Activated CD8-positive, alpha-beta memory T cell treated with anti-CD3 and anti-CD28 coated beads for 4 hours (primary cell): Measurements from ENCODE around the gene LURAP1L.

Source experiments
- DNase-seq, 2 donors: peaks; one replicate each; pipeline ENCODE4 v3.0.0-alpha.2; 2020; ENCODE audit warnings: low read depth in 2 of 2

The LURAP1L gene, protein sequence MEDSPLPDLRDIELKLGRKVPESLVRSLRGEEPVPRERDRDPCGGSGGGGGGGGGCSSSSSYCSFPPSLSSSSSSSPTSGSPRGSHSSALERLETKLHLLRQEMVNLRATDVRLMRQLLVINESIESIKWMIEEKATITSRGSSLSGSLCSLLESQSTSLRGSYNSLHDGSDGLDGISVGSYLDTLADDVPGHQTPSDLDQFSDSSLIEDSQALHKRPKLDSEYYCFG

DNA sequence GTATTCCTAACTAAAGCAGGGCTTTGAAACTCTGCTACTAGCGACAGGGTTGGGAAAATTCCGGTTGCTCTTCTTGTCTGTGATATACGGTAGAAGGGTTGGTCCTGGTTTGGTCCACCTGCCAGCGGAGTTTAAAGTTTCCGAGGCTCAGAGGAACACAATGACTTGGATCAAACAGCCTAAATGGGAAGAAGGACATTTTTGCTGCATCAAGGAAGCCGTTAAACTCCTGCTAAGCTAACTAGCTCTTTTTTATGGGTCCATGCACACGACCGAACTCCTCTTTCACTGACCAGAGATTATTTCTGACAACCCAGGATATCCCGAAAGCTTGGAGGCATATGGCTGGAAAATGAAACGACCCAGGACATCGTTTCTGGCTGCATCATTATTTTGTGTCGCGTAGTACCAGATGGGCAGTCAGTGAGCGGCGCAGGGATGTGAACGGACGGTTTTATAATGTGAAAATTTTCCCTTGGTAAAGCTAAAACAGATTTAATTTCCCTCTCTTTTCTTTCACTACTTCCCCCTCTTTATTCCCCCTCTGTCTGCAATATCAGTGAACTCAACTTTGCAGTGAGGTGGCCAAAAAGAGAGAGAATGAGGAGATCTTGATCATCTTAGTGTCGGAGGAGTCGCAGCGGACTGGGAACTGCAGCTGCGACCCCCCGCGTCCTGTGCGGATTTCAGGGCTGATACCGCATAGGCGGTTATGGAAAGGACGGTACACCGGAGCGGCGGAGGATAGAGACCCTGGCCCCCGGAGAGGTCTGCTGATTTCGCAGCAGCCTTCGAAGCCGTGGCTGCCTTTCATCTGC lies at the start of gene LURAP1L:
TSS of gene LURAP1L (plus strand) at position 160 of the 818 bp plus-strand sequence. CDS start 696 bp downstream, outside the sequence.
- DNase-seq = no peak

DNA sequence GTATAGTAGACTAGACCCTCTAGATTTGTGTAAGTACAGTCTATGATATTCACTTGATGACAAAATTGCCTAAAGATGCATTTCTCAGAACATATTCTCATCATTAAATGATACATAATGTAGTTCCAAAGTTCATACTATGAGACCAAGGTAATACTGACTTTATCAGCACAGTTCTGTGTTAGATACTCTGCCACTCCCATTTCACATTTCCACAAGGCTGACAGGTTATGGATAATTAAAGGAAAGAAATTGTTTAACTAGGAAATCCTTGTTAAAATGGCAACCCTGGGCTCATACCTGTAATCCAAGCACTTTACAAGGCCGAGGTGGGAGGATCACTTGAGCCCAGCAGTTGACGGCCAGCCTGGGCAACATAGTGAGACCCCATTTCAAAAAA lies 48.0 kb upstream of the LURAP1L start:
- DNase-seq = no peak

DNA sequence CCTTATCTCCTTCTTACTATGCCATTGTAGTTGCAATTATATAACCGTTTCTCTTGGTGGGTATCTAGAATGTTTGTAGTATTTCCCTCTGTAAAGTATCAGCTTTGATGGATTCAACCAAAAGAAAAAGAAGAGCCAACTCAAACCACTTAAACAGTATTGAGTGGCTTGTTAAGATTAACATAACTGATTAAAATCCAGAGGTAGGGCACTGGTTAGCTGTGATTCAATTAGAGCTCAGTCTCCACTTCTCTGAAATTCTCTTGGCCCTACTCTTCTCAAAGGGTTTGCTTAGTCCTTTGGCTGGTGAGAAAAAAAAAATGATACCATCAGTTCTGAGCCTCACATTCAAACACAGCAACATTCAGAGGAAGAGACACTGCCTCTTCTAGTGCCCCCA lies 44.6 kb upstream of the LURAP1L start:
- no peak for DNase-seq

DNA sequence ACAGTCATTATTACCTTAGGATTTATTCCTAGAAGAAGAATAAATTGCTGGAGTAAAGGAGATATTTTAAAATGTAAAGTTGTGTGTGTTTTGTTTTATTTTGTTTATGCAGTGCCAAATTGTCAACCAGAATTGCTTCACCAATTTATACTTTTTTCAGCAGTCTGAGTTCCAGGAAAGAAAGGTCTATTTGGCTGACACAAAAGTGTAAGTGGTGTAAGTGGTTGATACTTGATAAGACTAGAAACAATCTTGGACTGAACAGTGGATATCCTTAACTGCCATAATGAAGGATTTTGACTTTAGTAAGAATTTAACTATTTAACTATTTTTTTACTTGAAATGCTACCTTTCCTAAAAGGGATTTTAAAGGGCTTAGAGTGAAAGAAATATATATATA lies 43.9 kb upstream of the LURAP1L start:
- no peak for DNase-seq

DNA sequence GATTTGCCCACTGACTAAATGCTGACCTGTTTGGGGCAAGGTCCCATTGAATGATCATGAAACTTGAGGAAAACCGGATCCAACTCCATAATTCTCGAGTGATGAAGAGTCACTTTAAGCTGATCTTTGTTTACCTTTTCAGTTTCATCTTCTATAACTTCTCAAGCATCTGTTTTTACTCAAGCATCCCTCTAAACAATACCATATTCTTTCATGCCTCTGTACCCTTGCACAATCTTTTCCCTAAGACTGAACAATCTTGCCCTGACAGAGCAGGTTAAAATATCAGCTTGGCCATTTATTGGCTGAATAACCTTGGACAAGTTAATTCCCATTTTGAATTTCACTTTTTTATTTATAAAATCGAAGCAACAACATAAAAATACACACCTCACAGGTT lies 41.8 kb upstream of the LURAP1L start:
- DNase-seq = no peak

DNA sequence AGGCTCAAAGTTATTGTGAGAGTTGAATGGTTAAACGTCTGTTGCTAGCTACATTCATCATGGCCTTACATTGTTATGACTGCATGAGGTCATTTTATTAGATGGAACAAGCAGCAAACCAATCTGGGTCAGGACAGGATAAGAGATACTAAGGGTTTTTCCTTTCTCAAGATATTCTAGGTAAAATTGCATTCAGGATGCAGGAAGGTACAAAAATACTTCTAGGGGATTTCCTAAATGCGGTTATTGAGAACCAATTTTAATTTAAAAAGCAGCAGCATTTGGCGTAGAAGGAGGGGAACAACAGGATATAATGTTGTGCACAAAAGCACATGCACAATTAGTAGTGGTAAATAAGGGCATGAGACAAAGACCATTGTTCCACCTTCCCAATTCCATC lies 39.2 kb upstream of the LURAP1L start:
- no peak for DNase-seq

DNA sequence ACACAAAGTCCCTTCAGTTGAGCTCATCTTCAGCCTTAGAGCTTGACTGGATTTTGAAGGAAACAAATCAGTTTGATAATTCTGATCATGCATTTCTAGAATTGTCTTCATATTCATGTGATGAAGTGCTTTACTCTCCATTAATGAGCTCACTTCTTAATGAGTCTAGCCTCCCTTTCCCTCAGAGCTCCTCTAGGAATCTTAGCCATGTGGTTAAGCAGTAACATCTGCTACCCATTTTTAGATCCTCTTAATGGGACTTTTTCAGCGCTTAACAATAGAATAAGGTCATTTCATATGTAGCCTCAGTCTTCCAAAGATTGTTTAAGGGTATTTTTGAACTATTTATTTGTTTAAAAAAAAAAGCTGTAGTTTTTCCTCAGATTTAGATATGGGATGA lies 36.9 kb upstream of the LURAP1L start:
- no peak for DNase-seq

DNA sequence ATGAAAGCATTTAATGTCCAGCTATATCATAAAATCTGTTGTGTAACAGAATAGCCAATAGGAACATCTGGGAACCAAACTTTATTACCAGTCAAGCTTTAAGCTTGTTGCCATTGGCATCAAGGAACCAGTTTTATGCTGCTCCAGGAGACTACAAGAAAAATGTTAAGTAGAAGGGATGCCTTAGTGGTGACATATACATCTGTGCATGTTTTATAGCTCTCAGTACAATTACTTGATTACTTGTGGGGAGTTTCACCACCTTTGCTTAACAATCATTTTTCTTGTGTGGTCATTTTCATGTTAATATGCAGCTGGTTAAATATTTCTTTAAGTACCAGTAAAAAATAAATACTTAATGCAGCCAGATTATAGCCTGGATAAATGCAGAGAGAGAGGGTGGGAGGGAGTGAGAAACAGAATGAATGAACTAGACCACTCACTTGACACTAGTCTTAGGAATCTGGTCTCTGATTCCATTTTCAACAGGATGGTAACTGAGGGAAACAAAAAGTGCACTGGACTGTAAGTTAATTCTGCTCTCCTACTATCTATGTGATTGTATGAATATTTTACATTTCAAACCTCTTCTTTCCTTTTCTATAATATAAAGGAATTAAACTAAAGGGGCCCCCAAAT lies 35.7 kb upstream of the LURAP1L start:
- DNase-seq = no peak

DNA sequence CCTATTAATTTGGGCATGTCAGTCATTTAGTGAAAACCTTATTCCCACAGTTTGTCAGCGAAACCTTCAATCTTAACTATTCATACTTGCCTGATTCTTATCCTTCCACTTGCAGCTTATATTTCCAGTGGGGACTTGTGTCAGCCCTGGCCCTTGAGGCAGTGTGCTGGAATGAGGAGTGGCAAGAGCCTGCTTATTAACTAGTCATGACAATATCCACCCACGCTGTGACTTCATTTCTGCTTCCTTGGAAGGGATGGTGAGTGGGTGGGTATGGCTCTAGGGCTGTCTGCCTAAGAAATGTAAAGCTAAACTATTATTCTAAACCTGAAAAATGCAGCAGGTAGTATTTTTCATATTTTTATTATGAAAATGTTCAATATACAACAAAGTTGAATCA lies 34.0 kb upstream of the LURAP1L start:
- DNase-seq = no peak

DNA sequence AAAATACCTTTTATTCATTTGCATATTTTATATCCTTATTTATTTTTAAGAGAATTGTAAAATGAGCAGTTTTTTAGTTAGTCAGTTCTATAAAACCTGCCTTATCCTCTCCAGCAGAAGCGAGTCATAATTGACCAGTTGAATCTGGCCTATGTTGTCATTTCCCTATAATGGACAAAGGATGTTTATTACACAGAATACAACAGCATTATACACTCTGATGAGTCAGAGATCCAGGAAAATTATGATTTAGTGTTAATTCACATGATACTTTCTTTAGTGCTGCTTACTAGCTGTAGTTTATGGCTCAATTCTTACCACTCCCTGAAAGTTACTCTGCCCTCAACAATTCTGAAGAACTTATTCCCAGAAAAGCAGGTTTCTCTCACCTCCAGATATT lies 26.8 kb upstream of the LURAP1L start:
- DNase-seq = no peak

DNA sequence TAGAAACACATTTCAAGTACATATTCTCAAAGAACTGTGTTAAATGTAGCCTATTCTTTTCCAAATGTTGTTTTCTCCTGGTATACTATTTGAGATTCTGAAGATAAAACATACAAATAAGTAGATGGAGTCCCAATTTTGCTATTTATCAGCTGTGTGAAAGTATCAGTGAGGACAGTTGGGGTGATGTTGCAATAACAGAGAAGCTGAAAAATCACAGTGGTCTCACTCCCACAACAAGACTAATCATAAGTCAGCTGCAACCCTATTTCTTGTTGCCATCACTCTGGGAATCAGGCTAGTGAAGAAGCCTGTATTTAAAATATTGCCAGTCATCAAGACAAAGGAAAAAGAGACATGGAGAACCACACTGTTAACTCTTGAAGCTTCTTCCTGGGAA lies 25.9 kb upstream of the LURAP1L start:
- no peak for DNase-seq

DNA sequence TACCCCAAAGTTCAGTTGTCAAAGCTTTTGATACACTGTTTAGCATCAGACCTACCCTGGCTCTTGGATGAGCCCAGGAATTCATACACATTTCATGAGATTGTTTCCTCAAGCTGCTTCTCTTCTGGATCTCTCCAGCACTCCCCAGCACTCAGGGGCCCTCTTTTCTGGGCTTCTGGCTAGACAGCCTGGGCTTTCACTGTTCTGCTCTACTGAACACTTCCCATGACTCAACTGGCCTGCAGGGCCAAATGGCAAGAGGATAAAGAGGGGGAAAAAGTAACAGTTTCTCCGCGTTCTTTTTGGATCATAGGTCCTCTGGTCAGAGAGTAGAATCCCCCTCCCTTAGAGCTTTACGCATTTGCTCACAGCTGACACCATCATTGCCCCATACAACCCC lies 20.9 kb upstream of the LURAP1L start:
- DNase-seq = no peak

DNA sequence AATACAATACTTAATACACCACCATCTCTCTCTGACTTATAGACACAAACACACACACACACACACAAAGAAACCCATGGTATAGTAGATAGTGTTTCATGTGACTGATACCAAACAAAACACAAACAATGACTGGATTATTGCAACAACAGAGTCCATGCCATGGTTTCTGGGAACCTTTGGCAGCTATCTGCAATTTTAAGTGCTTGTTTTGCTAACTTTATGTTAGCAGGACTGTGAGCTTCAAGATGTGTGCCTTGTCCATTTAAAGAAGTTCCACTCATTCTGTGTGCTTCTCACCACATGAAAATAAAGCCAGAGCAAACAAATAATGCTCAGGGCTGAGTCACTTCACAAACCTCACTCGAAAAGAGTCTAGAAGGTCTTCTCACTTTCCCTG lies 15.1 kb upstream of the LURAP1L start:
- DNase-seq = no peak

DNA sequence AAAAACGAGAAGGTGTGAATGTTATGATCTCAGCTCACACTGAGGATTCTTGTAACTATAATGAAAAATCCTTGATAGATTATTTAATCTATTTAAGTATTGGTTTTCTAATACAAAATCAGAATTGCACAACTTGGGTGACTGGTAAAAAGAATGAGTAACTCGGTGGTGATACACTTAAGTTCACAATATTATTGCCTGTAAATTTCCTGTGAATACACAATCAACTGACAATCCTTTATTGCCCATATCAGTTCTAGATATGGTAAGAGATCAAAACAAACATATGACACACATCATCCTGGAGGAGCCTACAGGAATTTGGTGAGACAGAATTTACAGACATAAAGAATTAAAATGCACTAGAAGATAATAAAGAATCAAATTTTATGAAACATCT lies 14.1 kb upstream of the LURAP1L start:
- no peak for DNase-seq

DNA sequence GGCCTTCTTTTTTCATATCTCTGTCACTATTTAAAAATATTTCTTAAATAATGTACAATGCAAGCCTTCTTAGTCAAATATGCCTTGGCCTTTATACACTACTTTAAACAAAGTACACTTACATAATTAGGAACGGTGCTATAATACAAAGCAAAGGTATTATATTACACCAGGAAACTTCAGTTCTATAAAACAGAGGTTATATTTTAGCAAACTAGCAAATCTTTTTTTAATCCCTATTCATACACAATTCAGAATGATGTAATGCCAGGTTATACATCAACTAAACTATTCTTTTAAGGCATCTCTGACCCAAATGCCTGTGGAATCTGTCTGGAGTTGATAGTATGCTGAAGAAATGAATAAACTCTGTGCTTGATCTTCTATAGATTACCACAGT lies 10.7 kb upstream of the LURAP1L start:
- no peak for DNase-seq

DNA sequence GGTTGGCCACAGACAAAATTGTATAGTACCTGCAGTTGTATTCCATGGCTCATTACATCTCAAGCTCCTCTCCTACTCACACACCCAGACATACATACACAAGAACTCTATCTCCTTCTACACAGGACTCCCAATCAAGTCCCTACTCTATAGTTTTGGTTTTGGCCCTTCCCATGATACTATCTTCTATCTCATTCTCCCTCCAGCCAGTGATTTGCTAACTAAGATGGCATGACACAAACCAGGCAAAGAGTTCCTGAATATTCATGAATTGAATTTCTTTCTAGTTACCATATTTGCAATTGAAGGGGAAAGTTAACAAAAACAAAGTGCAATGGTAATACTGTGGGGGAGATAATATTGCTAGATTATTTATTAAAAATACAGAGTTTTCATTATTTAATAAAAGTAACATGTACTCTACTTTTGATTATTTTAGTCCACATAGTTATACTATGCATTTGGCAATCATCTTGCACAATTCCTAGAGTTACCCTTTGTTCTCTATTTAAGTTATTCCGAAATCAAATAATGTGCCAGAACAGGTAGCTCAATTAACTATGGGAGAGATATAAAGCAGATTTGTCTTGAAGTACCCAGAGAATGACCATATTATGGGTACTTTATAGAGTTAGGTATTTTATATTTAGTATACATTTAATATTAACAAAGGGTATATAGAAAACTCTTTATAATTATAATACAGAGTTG lies 9.6 kb upstream of the LURAP1L start:
- no peak for DNase-seq

DNA sequence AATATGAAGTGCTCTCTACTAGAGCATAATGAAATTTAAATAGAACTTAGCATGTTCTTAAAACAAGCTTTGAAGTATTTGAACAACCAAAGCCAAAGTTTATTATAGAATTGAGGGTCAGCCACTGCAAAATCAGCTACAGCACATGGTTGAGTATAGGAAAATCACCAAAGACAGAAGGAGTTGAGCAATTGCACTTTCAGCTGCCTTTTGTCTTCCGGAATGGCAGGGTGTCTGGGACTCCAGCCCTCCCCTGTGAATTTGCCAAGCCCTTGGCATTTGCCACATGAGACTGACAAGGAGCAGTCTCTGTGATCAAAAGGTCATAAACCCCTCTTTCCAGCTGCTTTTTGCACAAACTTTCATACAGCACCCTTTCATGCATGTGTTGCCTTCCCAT lies 8.5 kb upstream of the LURAP1L start:
- no peak for DNase-seq

DNA sequence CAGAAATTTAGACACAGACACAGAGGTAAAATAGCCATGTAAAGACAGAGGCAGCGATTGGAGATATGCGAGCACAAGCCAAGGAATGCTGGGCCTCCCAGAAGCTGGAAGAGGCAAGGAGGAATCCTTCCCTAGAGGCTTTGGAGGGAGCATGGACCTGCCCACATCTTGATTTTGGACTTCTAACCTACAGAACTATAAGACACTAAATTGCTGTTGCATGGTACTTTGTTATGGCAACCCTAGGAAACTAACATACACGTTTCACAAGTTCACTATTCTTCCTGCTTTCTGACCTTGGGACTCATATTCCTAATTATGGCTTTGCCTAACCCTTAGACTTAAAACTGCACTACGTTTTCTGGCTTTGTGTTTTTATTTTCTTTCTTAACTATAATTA lies 4.6 kb upstream of the LURAP1L start:
- DNase-seq = no peak

DNA sequence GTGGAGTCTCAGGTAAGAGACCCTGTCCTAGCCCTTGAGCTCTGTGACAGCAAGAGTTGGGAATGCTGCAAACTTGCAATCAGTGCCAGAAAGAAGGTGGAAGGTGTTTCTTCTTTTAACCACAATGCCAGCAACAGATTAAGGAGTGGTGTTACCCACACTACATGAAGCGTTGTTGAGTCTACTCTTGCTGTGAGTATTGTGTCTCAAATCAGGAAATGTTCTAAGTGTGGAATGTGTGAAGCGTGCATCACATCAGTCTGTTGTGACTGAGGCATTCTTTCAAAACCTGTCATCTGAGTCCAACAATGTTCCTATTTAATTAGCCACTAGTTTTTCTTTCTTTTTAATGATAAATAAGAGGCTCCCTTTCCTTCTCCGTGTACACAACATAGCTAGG lies 2.9 kb upstream of the LURAP1L start:
- DNase-seq = no peak

DNA sequence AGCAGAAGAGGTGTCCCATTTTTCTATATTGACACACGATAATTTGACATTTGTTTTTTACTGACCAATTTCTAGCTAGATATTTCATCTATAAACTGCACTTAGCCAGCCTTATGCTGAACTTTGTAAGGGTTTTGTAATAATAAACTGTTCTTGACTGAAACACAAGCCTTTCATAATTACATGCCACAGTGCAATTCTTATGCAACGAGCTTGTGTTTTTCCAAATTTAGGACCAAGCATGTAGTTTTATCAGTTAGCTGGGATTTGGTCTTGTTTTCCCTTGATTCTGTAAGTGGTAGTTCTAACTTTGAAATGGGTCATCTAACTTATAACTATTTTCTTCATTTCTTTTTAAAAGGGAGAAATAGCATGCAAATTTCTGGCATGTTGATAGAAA lies 1.3 kb upstream of the LURAP1L start:
- DNase-seq = no peak

DNA sequence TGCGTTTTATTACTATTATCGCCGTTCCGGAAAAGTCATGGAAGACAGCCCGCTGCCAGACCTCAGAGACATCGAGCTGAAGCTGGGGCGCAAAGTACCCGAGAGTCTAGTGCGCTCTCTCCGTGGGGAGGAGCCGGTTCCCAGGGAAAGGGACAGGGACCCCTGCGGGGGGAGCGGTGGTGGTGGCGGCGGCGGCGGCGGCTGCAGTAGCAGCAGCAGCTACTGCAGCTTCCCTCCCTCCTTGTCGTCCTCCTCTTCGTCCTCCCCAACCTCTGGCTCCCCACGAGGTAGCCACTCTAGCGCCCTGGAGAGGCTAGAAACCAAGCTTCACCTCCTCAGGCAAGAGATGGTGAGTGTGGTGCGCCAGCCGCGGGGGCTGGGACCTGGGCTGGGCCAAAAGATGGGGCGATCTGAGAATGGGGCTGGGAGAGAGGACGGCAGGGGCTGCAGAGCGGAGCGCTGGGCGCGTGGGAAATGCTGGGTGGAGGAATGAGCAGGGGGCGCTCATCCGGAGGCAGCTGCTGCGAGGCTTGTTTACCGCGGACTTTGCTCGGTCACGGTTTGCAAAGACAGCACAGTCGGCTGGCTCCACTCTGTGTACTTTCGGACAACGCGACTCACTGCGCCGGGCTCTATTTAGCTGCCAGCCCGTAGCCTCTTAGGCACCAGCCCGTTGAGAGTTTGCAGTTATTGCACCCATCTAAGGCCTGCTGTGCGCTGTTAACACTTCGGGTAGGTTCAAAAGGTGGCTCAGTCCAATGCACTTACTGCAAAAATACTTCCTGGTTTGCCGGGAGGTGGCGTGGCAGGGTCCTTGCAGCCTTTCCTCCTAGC lies 1.1 kb downstream of the LURAP1L start:
- DNase-seq = no peak
